ENCODE results near the gene ZNF747.

DNA sequence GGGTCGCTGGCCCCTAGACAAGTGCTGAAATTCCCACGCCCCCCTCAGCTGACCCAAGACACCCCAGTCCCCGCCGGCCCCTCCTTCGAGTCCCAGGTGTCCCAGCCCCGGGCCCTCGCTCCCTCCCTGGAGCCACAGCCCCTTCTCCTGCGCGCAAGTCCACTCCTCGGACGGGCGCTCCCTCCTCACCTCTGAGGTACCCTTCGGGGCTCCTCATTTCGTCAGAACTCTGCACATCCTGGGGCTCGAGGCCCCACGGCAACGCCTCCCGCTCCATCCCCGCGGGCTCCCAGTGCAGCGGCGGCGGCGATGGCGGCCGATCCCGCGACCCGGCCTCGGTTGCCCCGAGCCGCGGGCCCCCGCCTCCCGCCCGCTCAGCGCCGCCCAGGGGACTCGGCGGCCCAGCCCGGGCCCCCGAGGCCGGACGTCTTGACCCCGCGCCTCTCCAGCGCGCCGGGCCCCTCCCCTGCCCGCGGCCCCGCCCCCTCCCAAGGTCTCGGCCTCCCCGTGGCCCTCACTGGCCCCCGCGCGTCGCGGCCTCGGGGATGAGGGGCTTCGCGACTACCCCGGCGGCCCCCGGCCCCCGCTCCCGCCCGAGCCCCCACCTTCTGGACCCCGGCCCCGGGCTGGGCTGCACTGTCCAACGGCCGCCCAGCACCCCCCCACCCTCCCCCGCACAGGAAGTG lies 8.4 kb downstream of the ZNF747 start, which contains the start of gene ZNF768:
- TF ChIP-seq, protein P1, sequence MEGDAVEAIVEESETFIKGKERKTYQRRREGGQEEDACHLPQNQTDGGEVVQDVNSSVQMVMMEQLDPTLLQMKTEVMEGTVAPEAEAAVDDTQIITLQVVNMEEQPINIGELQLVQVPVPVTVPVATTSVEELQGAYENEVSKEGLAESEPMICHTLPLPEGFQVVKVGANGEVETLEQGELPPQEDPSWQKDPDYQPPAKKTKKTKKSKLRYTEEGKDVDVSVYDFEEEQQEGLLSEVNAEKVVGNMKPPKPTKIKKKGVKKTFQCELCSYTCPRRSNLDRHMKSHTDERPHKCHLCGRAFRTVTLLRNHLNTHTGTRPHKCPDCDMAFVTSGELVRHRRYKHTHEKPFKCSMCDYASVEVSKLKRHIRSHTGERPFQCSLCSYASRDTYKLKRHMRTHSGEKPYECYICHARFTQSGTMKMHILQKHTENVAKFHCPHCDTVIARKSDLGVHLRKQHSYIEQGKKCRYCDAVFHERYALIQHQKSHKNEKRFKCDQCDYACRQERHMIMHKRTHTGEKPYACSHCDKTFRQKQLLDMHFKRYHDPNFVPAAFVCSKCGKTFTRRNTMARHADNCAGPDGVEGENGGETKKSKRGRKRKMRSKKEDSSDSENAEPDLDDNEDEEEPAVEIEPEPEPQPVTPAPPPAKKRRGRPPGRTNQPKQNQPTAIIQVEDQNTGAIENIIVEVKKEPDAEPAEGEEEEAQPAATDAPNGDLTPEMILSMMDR (IDR thresholded peaks at IDR 0.05): no peak
- TF ChIP-seq POLR2A (IDR thresholded peaks at IDR 0.05): no peak

All from lower leg skin (tissue), 3 donors.